ENCODE measurements around the gene DAZAP2. TPM values are rescaled to one million over a fixed set of nuclear protein-coding genes. Genes with fewer than 3 reads are reported as not detected.
"Not testable (repeated sequence)": the region's sequence is repeated elsewhere in the genome, so short reads cannot be mapped to it uniquely, and the experiment has no call there.

Gene DAZAP2
- total and polyA plus RNA-seq, 11 donors = 58.8 to 419 (median 192) TPM

- Histone ChIP-seq H3K27ac (peak overlapping the region in 7 of 12 donors; percentile 85 to 99 (median 97)), H3K27me3 (no peaks in the 10 kb centered on the region), H3K4me3 (peak overlapping the region in 2 of 12 donors; percentile 81 to 95), H3K36me3 (no peaks in the 10 kb centered on the region), H3K9me3 (no peaks in the 10 kb centered on the region), H3K4me1 (peaks cover 0 to 27% (median 14%) of the 10 kb centered on the region in 12 donors)
- ATAC-seq (no peak), DNase-seq (no peak)
- WGBS, 4 donors = 81 to 88% (median 85%) methylated on average over 5 of the region's 5 CpGs
- TF ChIP-seq CTCF (IDR thresholded peaks at IDR 0.05) = no peak
- no peak for TF ChIP-seq POLR2A (IDR thresholded peaks at IDR 0.05)
- intact Hi-C loops (cut with DNase I) = loop anchor here in 5 of 10 donors (2.0 to 10.0 kb wide), 4 partner anchors 19 to 175 kb away; partner anchors contain the start of genes DAZAP2 (in 3 of the 5), TFCP2 (in 2 of the 5), LETMD1 (in 1 of the 5) and SMAGP (in 1 of the 5)
Observed at GRCh38 chr12:51219322-51219721, 19.3 kb upstream of the DAZAP2 start.

GRCh38 chr12:51219857-51220256, 18.8 kb upstream of the DAZAP2 start:
- WGBS, 4 donors = 85 to 93% (median 90%) methylated on average over 12 of the region's 12 CpGs
- H3K27ac ChIP-seq, DNase-seq, ATAC-seq, H3K27me3 ChIP-seq, H3K9me3 ChIP-seq, H3K4me3 ChIP-seq, H3K36me3 ChIP-seq: not testable (repeated sequence)
- intact Hi-C loops (cut with DNase I) = loop anchor here in 5 of 10 donors (2.0 to 10.0 kb wide), 4 partner anchors 19 to 175 kb away; partner anchors contain the start of genes DAZAP2 (in 3 of the 5), TFCP2 (in 2 of the 5), LETMD1 (in 1 of the 5) and SMAGP (in 1 of the 5)
- peaks cover 0 to 27% (median 14%) of the 10 kb centered on the region in 12 donors for H3K4me1 ChIP-seq

- TF ChIP-seq CTCF (IDR thresholded peaks at IDR 0.05) (no peak), POLR2A (IDR thresholded peaks at IDR 0.05) (no peak)
- no peaks in the 10 kb centered on the region for H3K36me3 ChIP-seq
- WGBS, 4 donors = 44 to 53% (median 48%) methylated on average over 7 of the region's 7 CpGs
- DNase-seq (no peak), ATAC-seq (no peak)
- H3K27me3 ChIP-seq = no peaks in the 10 kb centered on the region
- no peak overlapping the region for H3K4me3 ChIP-seq
- H3K27ac ChIP-seq = no peak overlapping the region
- H3K4me1 ChIP-seq = peaks cover 0 to 16% (median 9%) of the 10 kb centered on the region in 12 donors
- no peaks in the 10 kb centered on the region for H3K9me3 ChIP-seq
- intact Hi-C loops (cut with DNase I) = no loop called here
Observed at GRCh38 chr12:51222461-51222860, 16.2 kb upstream of the DAZAP2 start.

GRCh38 chr12:51224625-51225024, 14.0 kb upstream of the DAZAP2 start:
- H3K9me3 ChIP-seq = no peaks in the 10 kb centered on the region
- H3K4me1 ChIP-seq = peaks cover 0 to 2% (median 0%) of the 10 kb centered on the region in 12 donors
- H3K27ac ChIP-seq = no peak overlapping the region
- no peak overlapping the region for H3K4me3 ChIP-seq
- TF ChIP-seq POLR2A (IDR thresholded peaks at IDR 0.05) = no peak
- TF ChIP-seq CTCF (IDR thresholded peaks at IDR 0.05) = no peak
- no peaks in the 10 kb centered on the region for H3K36me3 ChIP-seq
- DNase-seq (no peak), ATAC-seq (no peak)
- 82 to 94% (median 91%) methylated on average over 3 of the region's 3 CpGs for WGBS, 4 donors
- H3K27me3 ChIP-seq = no peaks in the 10 kb centered on the region
- intact Hi-C loops (cut with DNase I) = no loop called here

GRCh38 chr12:51225234-51225633, 13.4 kb upstream of the DAZAP2 start:
- Histone ChIP-seq H3K4me1 (no peaks in the 10 kb centered on the region), H3K27ac (no peak overlapping the region), H3K27me3 (no peaks in the 10 kb centered on the region), H3K9me3 (no peaks in the 10 kb centered on the region), H3K4me3 (no peak overlapping the region), H3K36me3 (no peaks in the 10 kb centered on the region)
- no peak for TF ChIP-seq POLR2A (IDR thresholded peaks at IDR 0.05)
- TF ChIP-seq CTCF (IDR thresholded peaks at IDR 0.05) = no peak
- 92 to 96% (median 94%) methylated on average over 4 of the region's 4 CpGs for WGBS, 4 donors
- DNase-seq = no peak
- ATAC-seq = no peak
- intact Hi-C loops (cut with DNase I) = no loop called here

Data from heart left ventricle (tissue), 16 donors.